Fibroblast of the aortic adventitia (primary cell): ENCODE measurements around the gene PNPLA6. TPM values are rescaled to one million over a fixed set of nuclear protein-coding genes. Genes with fewer than 3 reads are reported as not detected.

Experiments used
- DNase-seq: peaks from one replicate; pipeline ENCODE4 v3.0.0-alpha.2; 2010; ENCODE audit warnings: low read depth
- H3K4me3 ChIP-seq: 2 replicates; pipeline ENCODE4 v1.5.1; 2011; ENCODE audit warnings: low read depth, mild to moderate bottlenecking, control low read depth, low read length, moderate library complexity
- total RNA-seq: library from RNA; depleted of rRNA; stranded (reverse); fragments of >200 nt; gene quantifications from 2 replicates; pipeline ENCODE4 v1.2.3, GENCODE V29; 2012; ENCODE audit warnings: low replicate concordance
- TF ChIP-seq, protein P1 (sequence below): IDR thresholded peaks from 2 replicates; pipeline ENCODE4 v1.5.1; 2011; ENCODE audit warnings: mild to moderate bottlenecking, low read length, control low read depth, inconsistent platforms; ENCODE audit not compliant: insufficient read depth

The PNPLA6 gene
- total RNA-seq, 1 donor, result 67.8 TPM

DNA sequence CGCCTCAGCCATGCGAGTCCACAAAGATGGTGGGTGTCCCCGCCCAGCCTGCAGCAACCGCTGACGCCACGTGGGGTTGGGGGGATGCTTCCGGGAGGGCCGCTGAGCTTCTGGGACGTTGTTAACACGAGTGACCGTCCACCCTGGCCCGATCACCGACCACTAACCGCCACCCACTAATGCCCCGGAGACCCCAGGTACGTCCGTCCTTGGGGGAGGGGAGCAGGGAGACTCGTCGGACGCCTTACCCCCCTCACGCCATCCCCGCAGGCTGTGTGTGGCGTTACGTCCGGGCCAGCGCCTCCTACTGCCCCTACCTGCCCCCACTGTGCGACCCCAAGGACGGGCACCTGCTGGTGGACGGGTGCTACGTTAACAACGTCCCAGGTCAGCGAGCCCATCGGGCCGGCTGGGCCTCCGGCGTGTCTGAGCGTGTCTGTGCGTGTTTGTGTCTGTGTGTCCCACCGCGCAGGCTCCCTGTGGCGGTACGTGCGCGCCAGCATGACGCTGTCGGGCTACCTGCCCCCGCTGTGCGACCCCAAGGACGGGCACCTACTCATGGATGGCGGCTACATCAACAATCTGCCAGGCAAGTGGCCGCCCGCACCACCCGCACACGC lies 21.3 kb downstream of the PNPLA6 start:
- TF ChIP-seq, protein P1, sequence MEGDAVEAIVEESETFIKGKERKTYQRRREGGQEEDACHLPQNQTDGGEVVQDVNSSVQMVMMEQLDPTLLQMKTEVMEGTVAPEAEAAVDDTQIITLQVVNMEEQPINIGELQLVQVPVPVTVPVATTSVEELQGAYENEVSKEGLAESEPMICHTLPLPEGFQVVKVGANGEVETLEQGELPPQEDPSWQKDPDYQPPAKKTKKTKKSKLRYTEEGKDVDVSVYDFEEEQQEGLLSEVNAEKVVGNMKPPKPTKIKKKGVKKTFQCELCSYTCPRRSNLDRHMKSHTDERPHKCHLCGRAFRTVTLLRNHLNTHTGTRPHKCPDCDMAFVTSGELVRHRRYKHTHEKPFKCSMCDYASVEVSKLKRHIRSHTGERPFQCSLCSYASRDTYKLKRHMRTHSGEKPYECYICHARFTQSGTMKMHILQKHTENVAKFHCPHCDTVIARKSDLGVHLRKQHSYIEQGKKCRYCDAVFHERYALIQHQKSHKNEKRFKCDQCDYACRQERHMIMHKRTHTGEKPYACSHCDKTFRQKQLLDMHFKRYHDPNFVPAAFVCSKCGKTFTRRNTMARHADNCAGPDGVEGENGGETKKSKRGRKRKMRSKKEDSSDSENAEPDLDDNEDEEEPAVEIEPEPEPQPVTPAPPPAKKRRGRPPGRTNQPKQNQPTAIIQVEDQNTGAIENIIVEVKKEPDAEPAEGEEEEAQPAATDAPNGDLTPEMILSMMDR, result no peak

DNA sequence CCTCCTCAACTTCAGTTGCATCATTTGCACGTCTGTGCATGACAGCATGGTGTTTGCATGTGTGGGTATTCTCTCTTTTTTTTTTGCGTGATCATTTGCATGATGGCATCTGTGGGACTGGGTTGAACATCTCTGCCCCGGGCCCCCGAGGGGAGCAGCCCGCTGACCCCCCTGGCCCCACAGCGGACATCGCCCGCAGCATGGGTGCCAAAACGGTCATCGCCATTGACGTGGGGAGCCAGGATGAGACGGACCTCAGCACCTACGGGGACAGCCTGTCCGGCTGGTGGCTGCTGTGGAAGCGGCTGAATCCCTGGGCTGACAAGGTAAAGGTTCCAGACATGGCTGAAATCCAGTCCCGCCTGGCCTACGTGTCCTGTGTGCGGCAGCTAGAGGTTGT lies 23.1 kb downstream of the PNPLA6 start:
- H3K4me3 ChIP-seq, result no peak overlapping the region
- no peak for DNase-seq
- TF ChIP-seq, protein P1, result no peak

More for the DNA sequence above, 21.3 kb downstream of the PNPLA6 start:
- no peak overlapping the region for H3K4me3 ChIP-seq
- DNase-seq, result no peak

DNA sequence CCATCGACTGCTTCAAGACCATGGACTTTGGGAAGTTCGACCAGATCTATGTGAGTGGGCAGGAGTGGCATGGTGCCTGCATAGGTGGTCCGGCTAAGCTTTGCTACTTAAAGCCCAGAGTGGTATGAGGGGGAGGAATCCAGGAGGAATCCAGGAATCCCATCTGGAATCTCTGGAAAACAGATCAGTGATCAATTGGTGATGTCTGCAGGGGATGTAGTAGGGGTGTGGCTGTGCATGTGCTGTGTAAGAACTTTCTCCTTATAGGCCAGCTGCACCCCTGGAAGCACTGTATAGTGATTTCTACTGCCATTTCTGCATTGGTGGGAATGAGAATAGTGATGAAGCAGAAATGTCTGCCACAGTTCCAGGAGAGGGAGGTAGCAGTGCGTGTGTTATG lies 23.6 kb downstream of the PNPLA6 start:
- H3K4me3 ChIP-seq, result no peak overlapping the region
- DNase-seq, result no peak
- TF ChIP-seq, protein P1, result no peak

DNA sequence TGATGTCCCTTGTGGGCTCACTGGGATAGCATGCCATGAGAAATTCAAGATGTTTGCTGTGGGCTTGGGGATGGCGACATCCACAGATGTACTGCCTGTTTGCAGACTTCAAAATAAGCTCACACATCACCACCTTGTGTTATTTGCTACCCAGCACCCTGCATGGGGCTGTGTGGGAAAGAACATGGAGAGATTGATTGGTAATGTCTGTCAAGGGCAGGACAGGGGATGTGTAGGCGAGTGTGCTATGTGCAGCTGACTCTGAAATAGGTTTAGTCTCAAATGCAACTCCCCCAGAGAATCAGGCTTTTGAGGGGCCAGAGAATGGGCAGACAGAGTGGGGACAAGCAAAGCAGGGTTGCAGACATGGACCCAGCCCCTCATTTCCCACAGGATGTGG lies 24.7 kb downstream of the PNPLA6 start:
- DNase-seq, result no peak
- TF ChIP-seq, protein P1, result no peak
- H3K4me3 ChIP-seq, result no peak overlapping the region

DNA sequence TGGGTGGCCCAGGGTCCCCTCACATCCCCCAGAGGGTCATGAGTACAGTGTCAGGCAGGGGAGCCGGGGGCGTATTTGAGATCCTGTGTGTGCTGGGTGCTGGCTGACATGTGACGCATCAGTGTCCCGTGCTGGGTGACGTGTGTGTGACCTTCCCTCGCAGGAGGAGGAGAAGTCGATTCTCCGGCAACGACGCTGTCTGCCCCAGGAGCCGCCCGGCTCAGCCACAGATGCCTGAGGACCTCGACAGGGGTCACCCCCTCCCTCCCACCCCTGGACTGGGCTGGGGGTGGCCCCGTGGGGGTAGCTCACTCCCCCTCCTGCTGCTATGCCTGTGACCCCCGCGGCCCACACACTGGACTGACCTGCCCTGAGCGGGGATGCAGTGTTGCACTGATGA lies 25.8 kb downstream of the PNPLA6 start:
- no peak for DNase-seq
- TF ChIP-seq, protein P1, result no peak
- H3K4me3 ChIP-seq, result no peak overlapping the region

DNA sequence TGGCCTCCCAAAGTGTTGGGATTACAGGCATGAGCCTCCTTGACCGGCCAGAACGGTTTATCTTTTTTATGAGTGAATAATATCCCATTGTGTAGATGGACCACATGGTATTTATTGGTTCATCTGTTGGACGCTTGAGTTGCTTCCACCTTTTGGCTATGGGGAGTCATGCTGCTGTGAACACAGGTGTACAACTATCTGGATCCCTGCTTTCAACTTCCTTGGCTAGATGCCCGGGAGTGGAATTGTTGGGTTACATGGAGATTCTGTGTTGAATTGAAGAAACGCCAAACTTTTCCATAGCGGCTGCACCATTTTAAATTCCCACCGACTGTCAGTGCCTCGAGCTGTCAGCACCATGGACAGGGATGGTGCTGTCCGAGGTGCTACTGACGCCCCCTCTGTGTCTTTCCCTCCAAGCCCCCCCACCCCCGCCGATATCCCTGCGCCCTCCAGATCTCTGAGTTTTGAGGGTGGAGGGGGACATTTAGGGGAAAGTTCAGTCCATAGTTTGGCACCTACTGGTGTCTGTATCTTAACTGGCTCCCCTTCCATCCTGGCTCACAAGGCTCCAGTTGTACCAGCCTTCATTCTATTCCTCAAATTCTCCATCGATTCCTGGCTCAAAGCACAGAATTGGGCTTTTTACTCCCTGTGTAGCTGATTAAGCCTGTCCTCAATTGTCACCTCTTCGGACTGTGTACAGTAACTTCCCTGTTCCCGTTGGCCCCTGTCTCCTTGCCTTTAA lies 27.3 kb downstream of the PNPLA6 start:
- no peak overlapping the region for H3K4me3 ChIP-seq

More for the DNA sequence above, 27.3 kb downstream of the PNPLA6 start:
- DNase-seq, result no peak
- TF ChIP-seq, protein P1, result no peak
